HepG2 (cell line): ENCODE data around the gene HIC1. TPM values are rescaled to one million over a fixed set of nuclear protein-coding genes. Genes with fewer than 3 reads are reported as not detected.

Experiments
- E2F1 ChIP-seq: sonication (generic); formaldehyde crosslinking; IDR thresholded peaks from 2 replicates; pipeline ENCODE4 v1.5.0; 2020; ENCODE audit warnings: missing genetic modification reagents
- ELF3 ChIP-seq: IDR thresholded peaks from 2 replicates; pipeline ENCODE4 v1.6.1; 2016; ENCODE audit warnings: missing genetic modification reagents, missing compliant biosample characterization
- MIER3 ChIP-seq: IDR thresholded peaks from 2 replicates; pipeline ENCODE4 v1.6.1; 2016; ENCODE audit warnings: missing compliant biosample characterization, borderline replicate concordance
- PHB2 ChIP-seq: fragments of 450-650 bp; IDR thresholded peaks from 2 replicates; pipeline ENCODE4 v1.6.1; 2018; ENCODE audit not compliant: partially characterized antibody
- SALL1 ChIP-seq: sonication (generic); formaldehyde crosslinking; IDR thresholded peaks from 2 replicates; pipeline ENCODE4 v1.8.0; 2022; ENCODE audit warnings: mild to moderate bottlenecking, missing genetic modification reagents
- SCMH1 ChIP-seq: sonication (generic); formaldehyde crosslinking; IDR thresholded peaks from 2 replicates; pipeline ENCODE4 v1.9.0; 2021; ENCODE audit warnings: missing genetic modification reagents, mild to moderate bottlenecking, borderline replicate concordance
- SP1 ChIP-seq, 2 experiments: fragments of 450-650 bp in 1 of 2; sonication (generic) in 1 of 2; formaldehyde crosslinking in 1 of 2; IDR thresholded peaks; 2 replicates each; pipeline versions ENCODE4 v1.4.0 to v1.6.1; 2016 to 2020; ENCODE audit warnings: missing genetic modification reagents in 1 of 2
- SYNCRIP ChIP-seq: fragments of 200-400 bp; formaldehyde crosslinking; IDR thresholded peaks from 2 replicates; pipeline ENCODE4 v1.6.1; 2018; ENCODE audit warnings: mild to moderate bottlenecking, low read depth, low read length; ENCODE audit not compliant: insufficient read depth
- TCF7L2 ChIP-seq: IDR thresholded peaks from 2 replicates; pipeline ENCODE4 v1.6.1; 2011; ENCODE audit warnings: mild to moderate bottlenecking, low read depth, low read length, moderate library complexity
- ZFP82 ChIP-seq: sonication (generic); formaldehyde crosslinking; IDR thresholded peaks from 2 replicates; pipeline ENCODE4 v1.5.1; 2020; ENCODE audit warnings: mild to moderate bottlenecking, missing genetic modification reagents, borderline replicate concordance
- ZMAT3 ChIP-seq: sonication (generic); formaldehyde crosslinking; conservative IDR thresholded peaks from 2 replicates; pipeline ENCODE4 v1.7.0; 2021; ENCODE audit warnings: missing genetic modification reagents
- ZNF138 ChIP-seq: sonication (generic); formaldehyde crosslinking; IDR thresholded peaks from 2 replicates; pipeline ENCODE4 v1.5.0; 2020; ENCODE audit warnings: mild to moderate bottlenecking, low read depth, missing genetic modification reagents
- ZNF383 ChIP-seq: sonication (generic); formaldehyde crosslinking; IDR thresholded peaks from 2 replicates; pipeline ENCODE4 v1.4.0; 2020; ENCODE audit warnings: missing genetic modification reagents, mild to moderate bottlenecking, borderline replicate concordance
- ZNF800 ChIP-seq: sonication (generic); formaldehyde crosslinking; IDR thresholded peaks from 2 replicates; pipeline ENCODE4 v1.4.0; 2020; ENCODE audit warnings: missing genetic modification reagents
- ZNF841 ChIP-seq: sonication (generic); formaldehyde crosslinking; IDR thresholded peaks from 2 replicates; pipeline ENCODE4 v1.8.1; 2023; ENCODE audit warnings: missing genetic modification reagents, borderline replicate concordance
- polyA plus RNA-seq, 8 experiments: library from polyadenylated mRNA; depleted of rRNA in 3 of 8; stranded (reverse) in 7 of 8; unstranded in 1 of 8; fragments of >200 nt; fragmentation: Illumina TruSeq in 4 of 8; extraction: Trizol in 4 of 8; gene quantifications; 2 replicates each; pipeline versions ENCODE4 v1.2.1 to v1.2.3, GENCODE V29; 2011 to 2016; ENCODE audit warnings: low read depth in 4 of 8, missing spikeins in 1 of 8, mixed read lengths in 1 of 8; ENCODE audit not compliant: insufficient read depth in 1 of 8
- total RNA-seq, 5 experiments: library from RNA; depleted of rRNA; stranded (reverse); fragments of >200 nt; fragmentation: Illumina TruSeq; extraction: Trizol; gene quantifications; 2 replicates each; pipeline ENCODE4 v1.2.3, GENCODE V29; 2016; ENCODE audit warnings: low read depth in 1 of 5
- TF ChIP-seq, protein P1 (sequence below): fragments of 450-650 bp; IDR thresholded peaks from 2 replicates; pipeline ENCODE4 v1.6.1; 2016
- TF ChIP-seq, protein P2 (sequence below): sonication (generic); formaldehyde crosslinking; IDR thresholded peaks from 2 replicates; pipeline ENCODE4 v1.8.0; 2022; ENCODE audit warnings: missing genetic modification reagents, mild to moderate bottlenecking, inconsistent platforms, borderline replicate concordance
- TF ChIP-seq, protein P3 (sequence below): sonication (generic); formaldehyde crosslinking; IDR thresholded peaks from 2 replicates; pipeline ENCODE4 v1.4.0; 2020; ENCODE audit warnings: low read depth, missing genetic modification reagents

Gene HIC1
- total and polyA plus RNA-seq, 2 of the 13 experiments (the other 11 are each of a cell fraction or from before 2014, with no cell fraction given), result 0.04 to 0.31 TPM

GRCh38 chr17:2029911-2030778 is 24.8 kb upstream of the HIC1 start, which contains the start of gene DPH1 (continued):
- TF ChIP-seq E2F1 (CRISPR knock-in tag), result no peak; the same call in 1 of the 2 replicates
- TF ChIP-seq SALL1 (CRISPR knock-in tag), result peak; percentile 55; the same call in 1 of the 2 replicates
- no peak for TF ChIP-seq PHB2
- no peak; the same call in 1 of the 2 replicates for TF ChIP-seq ZNF138 (CRISPR knock-in tag)
- TF ChIP-seq, protein P1, sequence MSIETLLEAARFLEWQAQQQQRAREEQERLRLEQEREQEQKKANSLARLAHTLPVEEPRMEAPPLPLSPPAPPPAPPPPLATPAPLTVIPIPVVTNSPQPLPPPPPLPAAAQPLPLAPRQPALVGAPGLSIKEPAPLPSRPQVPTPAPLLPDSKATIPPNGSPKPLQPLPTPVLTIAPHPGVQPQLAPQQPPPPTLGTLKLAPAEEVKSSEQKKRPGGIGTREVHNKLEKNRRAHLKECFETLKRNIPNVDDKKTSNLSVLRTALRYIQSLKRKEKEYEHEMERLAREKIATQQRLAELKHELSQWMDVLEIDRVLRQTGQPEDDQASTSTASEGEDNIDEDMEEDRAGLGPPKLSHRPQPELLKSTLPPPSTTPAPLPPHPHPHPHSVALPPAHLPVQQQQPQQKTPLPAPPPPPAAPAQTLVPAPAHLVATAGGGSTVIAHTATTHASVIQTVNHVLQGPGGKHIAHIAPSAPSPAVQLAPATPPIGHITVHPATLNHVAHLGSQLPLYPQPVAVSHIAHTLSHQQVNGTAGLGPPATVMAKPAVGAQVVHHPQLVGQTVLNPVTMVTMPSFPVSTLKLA, result peak; percentile 73
- no peak for TF ChIP-seq ZMAT3 (CRISPR knock-in tag)
- TF ChIP-seq ZNF383, result no peak
- TF ChIP-seq MIER3 (CRISPR knock-in tag), result peak; percentile 45; the same call in 1 of the 2 replicates
- no peak for TF ChIP-seq SCMH1 (CRISPR knock-in tag)
- TF ChIP-seq, protein P2, sequence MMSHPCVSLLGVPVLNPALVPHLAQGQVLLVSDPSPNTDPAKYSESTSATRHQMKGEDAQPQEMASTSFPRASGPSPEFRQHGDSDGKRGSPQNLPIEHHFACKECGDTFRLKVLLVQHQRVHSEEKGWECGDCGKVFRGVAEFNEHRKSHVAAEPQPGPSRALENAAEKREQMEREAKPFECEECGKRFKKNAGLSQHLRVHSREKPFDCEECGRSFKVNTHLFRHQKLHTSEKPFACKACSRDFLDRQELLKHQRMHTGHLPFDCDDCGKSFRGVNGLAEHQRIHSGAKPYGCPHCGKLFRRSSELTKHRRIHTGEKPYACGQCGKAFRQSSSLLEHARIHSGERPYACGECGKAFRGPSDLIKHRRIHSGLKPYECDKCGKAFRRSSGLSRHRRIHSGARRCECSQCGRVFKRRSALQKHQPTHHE, result peak; percentile 84; the same call in 1 of the 2 replicates
- peak; percentile 57 for TF ChIP-seq ELF3
- no peak for TF ChIP-seq SP1 (IDR thresholded peaks at IDR 0.05)
- peak; percentile 99 for TF ChIP-seq SP1 (CRISPR knock-in tag; IDR thresholded peaks at IDR 0.05)
- TF ChIP-seq SYNCRIP, result no peak
- TF ChIP-seq ZFP82 (CRISPR knock-in tag), result no peak; the same call in 1 of the 2 replicates
- TF ChIP-seq, protein P3, sequence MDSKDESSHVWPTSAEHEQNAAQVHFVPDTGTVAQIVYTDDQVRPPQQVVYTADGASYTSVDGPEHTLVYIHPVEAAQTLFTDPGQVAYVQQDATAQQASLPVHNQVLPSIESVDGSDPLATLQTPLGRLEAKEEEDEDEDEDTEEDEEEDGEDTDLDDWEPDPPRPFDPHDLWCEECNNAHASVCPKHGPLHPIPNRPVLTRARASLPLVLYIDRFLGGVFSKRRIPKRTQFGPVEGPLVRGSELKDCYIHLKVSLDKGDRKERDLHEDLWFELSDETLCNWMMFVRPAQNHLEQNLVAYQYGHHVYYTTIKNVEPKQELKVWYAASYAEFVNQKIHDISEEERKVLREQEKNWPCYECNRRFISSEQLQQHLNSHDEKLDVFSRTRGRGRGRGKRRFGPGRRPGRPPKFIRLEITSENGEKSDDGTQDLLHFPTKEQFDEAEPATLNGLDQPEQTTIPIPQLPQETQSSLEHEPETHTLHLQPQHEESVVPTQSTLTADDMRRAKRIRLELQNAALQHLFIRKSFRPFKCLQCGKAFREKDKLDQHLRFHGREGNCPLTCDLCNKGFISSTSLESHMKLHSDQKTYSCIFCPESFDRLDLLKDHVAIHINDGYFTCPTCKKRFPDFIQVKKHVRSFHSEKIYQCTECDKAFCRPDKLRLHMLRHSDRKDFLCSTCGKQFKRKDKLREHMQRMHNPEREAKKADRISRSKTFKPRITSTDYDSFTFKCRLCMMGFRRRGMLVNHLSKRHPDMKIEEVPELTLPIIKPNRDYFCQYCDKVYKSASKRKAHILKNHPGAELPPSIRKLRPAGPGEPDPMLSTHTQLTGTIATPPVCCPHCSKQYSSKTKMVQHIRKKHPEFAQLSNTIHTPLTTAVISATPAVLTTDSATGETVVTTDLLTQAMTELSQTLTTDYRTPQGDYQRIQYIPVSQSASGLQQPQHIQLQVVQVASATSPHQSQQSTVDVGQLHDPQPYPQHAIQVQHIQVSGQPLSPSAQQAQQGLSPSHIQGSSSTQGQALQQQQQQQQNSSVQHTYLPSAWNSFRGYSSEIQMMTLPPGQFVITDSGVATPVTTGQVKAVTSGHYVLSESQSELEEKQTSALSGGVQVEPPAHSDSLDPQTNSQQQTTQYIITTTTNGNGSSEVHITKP, result no peak
- TF ChIP-seq ZNF800 (CRISPR knock-in tag), result no peak
- TF ChIP-seq TCF7L2, result no peak
- no peak for TF ChIP-seq ZNF841 (CRISPR knock-in tag)
